Peyer's patch (tissue), 4 donors: ENCODE data around the gene KRT4. TPM values are rescaled to one million over a fixed set of nuclear protein-coding genes. Genes with fewer than 3 reads are reported as not detected.

Experiments
- DNase-seq, 3 donors: peaks; one replicate each; pipeline ENCODE4 v3.0.0-alpha.2; 2017 to 2019
- H3K27ac ChIP-seq, 4 donors: fragments of 200-600 bp; sonication (generic); one replicate each; pipeline ENCODE4 v1.5.1; 2016 to 2019
- H3K27me3 ChIP-seq, 2 donors: fragments of 200-600 bp; sonication (generic); one replicate each; pipeline ENCODE4 v1.5.1; 2019
- H3K36me3 ChIP-seq, 3 donors: fragments of 200-600 bp; sonication (generic); one replicate each; pipeline ENCODE4 v1.5.1; 2016 to 2019
- H3K4me1 ChIP-seq, 4 donors: fragments of 200-600 bp; sonication (generic); one replicate each; pipeline ENCODE4 v1.5.1; 2016 to 2019
- H3K4me3 ChIP-seq, 4 donors: fragments of 200-600 bp; sonication (generic); 1 replicate in 3 of 4; 2 replicates in 1 of 4; pipeline ENCODE4 v1.5.1; 2016 to 2019; ENCODE audit warnings: mild to moderate bottlenecking in 1 of 4
- H3K9me3 ChIP-seq, 4 donors: fragments of 200-600 bp; sonication (generic); one replicate each; pipeline ENCODE4 v1.5.1; 2016 to 2019; ENCODE audit warnings: mild to moderate bottlenecking in 1 of 4
- POLR2A ChIP-seq, 2 donors: fragments of 450-650 bp; IDR thresholded peaks; one replicate each; pipeline ENCODE4 v1.5.1; 2017; ENCODE audit warnings: antibody characterized with exemption in 2 of 2, mild to moderate bottlenecking in 2 of 2, moderate library complexity in 2 of 2
- total RNA-seq, 4 donors: library from RNA; depleted of rRNA; stranded (reverse); fragments of >200 nt; gene quantifications; one replicate each; pipeline ENCODE4 v1.1.0, GENCODE V29; 2016
- TF ChIP-seq, protein P1 (sequence below), 6 experiments: fragments of 450-650 bp in 4 of 6; fragments of 200-600 bp in 2 of 6; sonication (generic) in 1 of 6; IDR thresholded peaks; one replicate each; pipeline ENCODE4 v1.5.1; 2017 to 2019; ENCODE audit warnings: antibody characterized with exemption in 6 of 6, mild to moderate bottlenecking in 3 of 6, moderate library complexity in 1 of 6

The KRT4 gene
- total RNA-seq, 4 donors from 2014 or later: not detected

DNA sequence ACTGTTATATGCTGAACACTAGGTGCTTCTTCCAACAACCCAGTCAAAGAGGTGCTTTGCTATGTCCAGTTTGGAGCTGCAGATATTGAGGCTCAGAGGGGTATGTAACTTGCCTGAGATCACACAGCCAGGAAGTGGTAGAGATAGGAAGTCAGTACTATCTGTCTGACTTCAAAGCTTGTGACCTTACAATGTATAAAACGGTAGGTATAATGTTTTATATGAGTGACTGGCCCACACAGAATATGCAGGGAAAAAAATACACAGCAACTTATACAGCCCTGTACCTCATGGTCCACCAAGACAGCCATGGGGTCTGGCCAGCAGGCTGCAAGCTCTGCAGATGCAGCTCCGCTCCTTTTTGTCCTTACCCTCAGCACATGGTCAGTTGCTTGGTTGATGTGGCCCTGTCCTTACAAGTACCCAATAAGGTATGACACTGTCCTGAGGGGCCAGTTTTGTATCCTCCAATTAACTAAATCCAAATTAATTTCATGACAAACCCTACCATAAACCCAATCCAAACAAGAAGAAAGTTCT lies 3.9 kb upstream of the KRT4 start:
- DNase-seq: no peak
- Histone ChIP-seq H3K4me3 (no peak overlapping the region), H3K27me3 (no peaks in the 10 kb centered on the region), H3K9me3 (no peaks in the 10 kb centered on the region), H3K4me1 (peaks cover 0 to 10% (median 0%) of the 10 kb centered on the region in 4 donors), H3K27ac (no peak overlapping the region), H3K36me3 (no peaks in the 10 kb centered on the region)
- TF ChIP-seq, protein P1, sequence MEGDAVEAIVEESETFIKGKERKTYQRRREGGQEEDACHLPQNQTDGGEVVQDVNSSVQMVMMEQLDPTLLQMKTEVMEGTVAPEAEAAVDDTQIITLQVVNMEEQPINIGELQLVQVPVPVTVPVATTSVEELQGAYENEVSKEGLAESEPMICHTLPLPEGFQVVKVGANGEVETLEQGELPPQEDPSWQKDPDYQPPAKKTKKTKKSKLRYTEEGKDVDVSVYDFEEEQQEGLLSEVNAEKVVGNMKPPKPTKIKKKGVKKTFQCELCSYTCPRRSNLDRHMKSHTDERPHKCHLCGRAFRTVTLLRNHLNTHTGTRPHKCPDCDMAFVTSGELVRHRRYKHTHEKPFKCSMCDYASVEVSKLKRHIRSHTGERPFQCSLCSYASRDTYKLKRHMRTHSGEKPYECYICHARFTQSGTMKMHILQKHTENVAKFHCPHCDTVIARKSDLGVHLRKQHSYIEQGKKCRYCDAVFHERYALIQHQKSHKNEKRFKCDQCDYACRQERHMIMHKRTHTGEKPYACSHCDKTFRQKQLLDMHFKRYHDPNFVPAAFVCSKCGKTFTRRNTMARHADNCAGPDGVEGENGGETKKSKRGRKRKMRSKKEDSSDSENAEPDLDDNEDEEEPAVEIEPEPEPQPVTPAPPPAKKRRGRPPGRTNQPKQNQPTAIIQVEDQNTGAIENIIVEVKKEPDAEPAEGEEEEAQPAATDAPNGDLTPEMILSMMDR (IDR thresholded peaks at IDR 0.05): no peak
- no peak for TF ChIP-seq POLR2A (IDR thresholded peaks at IDR 0.05)

- Histone ChIP-seq H3K4me3 (no peak overlapping the region), H3K27me3 (no peaks in the 10 kb centered on the region), H3K27ac (no peak overlapping the region), H3K36me3 (no peaks in the 10 kb centered on the region), H3K4me1 (peaks cover 0 to 6% (median 0%) of the 10 kb centered on the region in 4 donors), H3K9me3 (no peaks in the 10 kb centered on the region)
- TF ChIP-seq, protein P1 (IDR thresholded peaks at IDR 0.05): no peak
- no peak for TF ChIP-seq POLR2A (IDR thresholded peaks at IDR 0.05)
- no peak for DNase-seq
Observed at GRCh38 chr12:52817003-52817698, 3.2 kb upstream of the KRT4 start.

GRCh38 chr12:52815676-52816588 lies 2.0 kb upstream of the KRT4 start:
- no peak for DNase-seq
- no peak for TF ChIP-seq POLR2A (IDR thresholded peaks at IDR 0.05)
- TF ChIP-seq, protein P1 (IDR thresholded peaks at IDR 0.05): no peak
- Histone ChIP-seq H3K9me3 (no peaks in the 10 kb centered on the region), H3K4me3 (no peak overlapping the region), H3K27me3 (no peaks in the 10 kb centered on the region), H3K4me1 (no peaks in the 10 kb centered on the region), H3K36me3 (no peaks in the 10 kb centered on the region), H3K27ac (no peak overlapping the region)

GRCh38 chr12:52815161-52815560 lies 1.2 kb upstream of the KRT4 start:
- H3K36me3 ChIP-seq: no peaks in the 10 kb centered on the region
- no peak overlapping the region for H3K27ac ChIP-seq
- H3K9me3 ChIP-seq: no peaks in the 10 kb centered on the region
- TF ChIP-seq POLR2A (IDR thresholded peaks at IDR 0.05): no peak
- TF ChIP-seq, protein P1 (IDR thresholded peaks at IDR 0.05): no peak
- no peak overlapping the region for H3K4me3 ChIP-seq
- DNase-seq: no peak
- H3K27me3 ChIP-seq: no peaks in the 10 kb centered on the region
- no peaks in the 10 kb centered on the region for H3K4me1 ChIP-seq

DNA sequence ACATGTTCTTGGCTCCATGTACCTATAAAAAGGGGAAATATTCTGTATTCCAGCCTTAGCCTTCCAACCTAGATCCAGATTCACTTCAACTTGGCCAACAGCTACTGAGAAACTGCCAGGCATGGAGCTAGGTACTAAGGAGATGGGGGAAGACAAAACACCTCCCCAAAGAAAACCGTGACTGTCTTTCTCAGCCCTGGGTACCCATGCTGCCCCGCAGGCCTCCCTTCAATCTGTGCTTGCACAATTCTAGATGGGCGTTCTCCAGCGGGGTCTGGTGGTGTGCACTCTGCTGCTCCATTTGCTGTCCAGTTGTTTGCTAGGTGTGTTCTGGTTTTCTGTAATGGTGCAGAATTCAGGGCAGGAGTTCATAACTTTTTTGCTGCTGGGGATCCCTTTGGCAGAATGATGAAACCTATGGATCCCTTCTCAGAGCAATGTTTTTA lies 817 bp upstream of the KRT4 start:
- Histone ChIP-seq H3K4me1 (no peaks in the 10 kb centered on the region), H3K27me3 (no peaks in the 10 kb centered on the region), H3K9me3 (no peaks in the 10 kb centered on the region), H3K27ac (no peak overlapping the region), H3K4me3 (no peak overlapping the region), H3K36me3 (no peaks in the 10 kb centered on the region)
- no peak for DNase-seq
- TF ChIP-seq POLR2A (IDR thresholded peaks at IDR 0.05): no peak
- TF ChIP-seq, protein P1 (IDR thresholded peaks at IDR 0.05): no peak
